ENCODE measurements around the gene C16orf74. TPM values are rescaled to one million over a fixed set of nuclear protein-coding genes. Genes with fewer than 3 reads are reported as not detected.

The C16orf74 gene
- total RNA-seq, 4 donors from 2014 or later: 0.27 to 7.0 TPM; not detected in 2

DNA sequence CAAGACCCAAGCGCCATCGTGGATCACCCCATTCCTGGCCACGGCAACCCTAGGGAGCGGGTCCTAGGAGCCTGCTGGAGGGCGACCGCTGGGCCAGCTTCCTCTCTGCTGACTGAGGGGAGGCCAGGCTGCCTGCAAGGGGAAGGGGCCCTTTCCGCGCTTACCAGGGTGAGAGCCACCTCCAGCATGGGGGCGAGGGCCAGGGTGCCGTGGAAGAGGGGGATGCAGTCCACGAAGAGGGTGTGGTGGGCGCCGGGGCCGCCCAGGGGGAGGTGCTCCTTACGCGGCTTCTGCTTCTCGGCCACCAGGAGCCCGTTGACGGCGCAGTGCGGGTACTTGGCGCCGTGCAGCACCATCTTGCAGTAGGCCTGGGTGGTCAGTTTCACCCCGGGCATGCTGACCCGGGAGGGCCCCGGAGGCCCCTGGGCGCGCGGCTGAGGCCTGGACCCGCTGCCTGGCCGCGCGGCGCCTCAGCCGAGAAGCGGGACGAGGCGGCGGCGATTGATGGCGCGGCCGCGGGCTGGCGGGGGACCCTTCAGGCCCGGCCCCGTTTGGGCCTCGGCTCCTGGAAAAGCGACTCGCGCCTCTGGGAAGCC, 48.1 kb upstream of the C16orf74 start:
- DNase-seq: peak; percentile 24
- intact Hi-C loops (cut with DNase I; ENCODE audit: low total_unique reads): no loop called here
- 1% methylated on average over 33 of the region's 51 CpGs; no CpG with 5 or more reads in 1 of the 2 donors for WGBS, 2 donors (ENCODE audit: low coverage in 1 of 2)
- H3K4me1 ChIP-seq: peaks cover 21 to 32% (median 27%) of the 10 kb centered on the region in 4 donors
- peaks cover 0 to 18% (median 7%) of the 10 kb centered on the region in 4 donors for H3K36me3 ChIP-seq
- H3K9me3 ChIP-seq: no peaks in the 10 kb centered on the region
- no peaks in the 10 kb centered on the region for H3K27me3 ChIP-seq
- peak overlapping the region; percentile 94 to 99 (median 95) for H3K27ac ChIP-seq
- in situ Hi-C loops (cut with MboI; ENCODE audit: low pct_ligation_motif_present in 1 of 4, low pct_unique_long_range_greater_than_20kb in 1 of 4, low sequenced_read_pairs in 3 of 4): no loop called here
- TF ChIP-seq, protein P1, sequence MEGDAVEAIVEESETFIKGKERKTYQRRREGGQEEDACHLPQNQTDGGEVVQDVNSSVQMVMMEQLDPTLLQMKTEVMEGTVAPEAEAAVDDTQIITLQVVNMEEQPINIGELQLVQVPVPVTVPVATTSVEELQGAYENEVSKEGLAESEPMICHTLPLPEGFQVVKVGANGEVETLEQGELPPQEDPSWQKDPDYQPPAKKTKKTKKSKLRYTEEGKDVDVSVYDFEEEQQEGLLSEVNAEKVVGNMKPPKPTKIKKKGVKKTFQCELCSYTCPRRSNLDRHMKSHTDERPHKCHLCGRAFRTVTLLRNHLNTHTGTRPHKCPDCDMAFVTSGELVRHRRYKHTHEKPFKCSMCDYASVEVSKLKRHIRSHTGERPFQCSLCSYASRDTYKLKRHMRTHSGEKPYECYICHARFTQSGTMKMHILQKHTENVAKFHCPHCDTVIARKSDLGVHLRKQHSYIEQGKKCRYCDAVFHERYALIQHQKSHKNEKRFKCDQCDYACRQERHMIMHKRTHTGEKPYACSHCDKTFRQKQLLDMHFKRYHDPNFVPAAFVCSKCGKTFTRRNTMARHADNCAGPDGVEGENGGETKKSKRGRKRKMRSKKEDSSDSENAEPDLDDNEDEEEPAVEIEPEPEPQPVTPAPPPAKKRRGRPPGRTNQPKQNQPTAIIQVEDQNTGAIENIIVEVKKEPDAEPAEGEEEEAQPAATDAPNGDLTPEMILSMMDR (IDR thresholded peaks at IDR 0.05): peak in 1 of 5 experiments; percentile 26
- TF ChIP-seq EP300 (IDR thresholded peaks at IDR 0.05; ENCODE audit: low read depth): no peak
- peak overlapping the region; percentile 94 to 99 (median 98) for H3K4me3 ChIP-seq

DNA sequence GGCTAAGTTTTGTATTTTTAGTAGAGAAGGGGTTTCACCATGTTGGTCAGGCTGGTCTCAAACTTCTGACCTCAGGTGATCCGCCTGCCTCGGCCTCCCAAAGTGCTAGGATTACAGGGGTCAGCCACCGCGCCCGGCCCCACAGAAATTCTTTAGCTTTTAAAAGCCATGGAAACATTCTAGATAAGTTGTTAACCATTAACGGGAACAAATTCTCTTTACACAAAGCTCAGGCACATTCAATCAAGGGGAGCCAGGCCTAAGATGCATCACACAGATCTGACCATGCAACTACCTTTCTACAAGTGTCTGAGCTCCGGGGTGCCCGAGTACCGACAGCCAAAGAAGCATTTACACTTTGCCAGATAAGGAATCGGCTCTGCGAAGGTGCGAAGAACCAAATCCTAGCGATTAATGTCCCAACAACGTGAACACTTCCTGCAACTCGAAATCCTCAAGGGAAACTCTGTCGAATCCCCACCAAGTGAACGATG, 47.4 kb upstream of the C16orf74 start:
- H3K27me3 ChIP-seq: no peaks in the 10 kb centered on the region
- 11 to 16% methylated on average over 7 to 15 of the region's 17 CpGs for WGBS, 2 donors (ENCODE audit: low coverage in 1 of 2)
- intact Hi-C loops (cut with DNase I; ENCODE audit: low total_unique reads) (no loop called here), in situ Hi-C loops (cut with MboI; ENCODE audit: low pct_ligation_motif_present in 1 of 4, low pct_unique_long_range_greater_than_20kb in 1 of 4, low sequenced_read_pairs in 3 of 4) (no loop called here)
- peaks cover 0 to 12% (median 5%) of the 10 kb centered on the region in 4 donors for H3K36me3 ChIP-seq
- H3K4me3 ChIP-seq: peak overlapping the region; percentile 94 to 99 (median 98)
- DNase-seq: no peak
- TF ChIP-seq, protein P1 (IDR thresholded peaks at IDR 0.05): no peak
- TF ChIP-seq POLR2AphosphoS5 (IDR thresholded peaks at IDR 0.05): no peak
- TF ChIP-seq EP300 (IDR thresholded peaks at IDR 0.05; ENCODE audit: low read depth): no peak
- no peak for TF ChIP-seq POLR2A (IDR thresholded peaks at IDR 0.05)
- peak overlapping the region in 3 of 4 donors; percentile 94 to 99 (median 95) for H3K27ac ChIP-seq
- peaks cover 21 to 32% (median 27%) of the 10 kb centered on the region in 4 donors for H3K4me1 ChIP-seq
- H3K9me3 ChIP-seq: no peaks in the 10 kb centered on the region

DNA sequence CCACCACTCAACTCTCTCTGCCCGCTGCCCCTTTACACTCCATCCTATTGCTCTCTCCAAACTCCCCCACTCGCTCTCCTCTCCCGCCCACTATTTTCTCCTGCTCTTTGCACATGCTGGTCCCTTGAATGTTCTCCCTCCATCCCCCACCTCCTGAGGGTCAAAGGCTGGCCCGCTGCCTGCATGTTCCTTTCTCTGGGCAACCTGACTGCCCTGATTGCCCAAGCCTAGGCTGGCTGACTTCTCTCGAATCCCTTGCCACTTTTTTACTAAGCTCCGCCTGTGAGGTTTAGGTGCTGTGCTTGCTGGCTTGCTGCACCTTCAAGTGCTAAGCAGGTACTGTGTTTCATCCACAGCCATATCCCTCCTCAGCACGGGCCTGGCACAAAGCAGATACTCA, 45.7 kb upstream of the C16orf74 start:
- Histone ChIP-seq H3K36me3 (peaks cover 0 to 3% (median 0%) of the 10 kb centered on the region in 4 donors), H3K4me1 (peaks cover 18 to 32% (median 26%) of the 10 kb centered on the region in 4 donors), H3K9me3 (no peaks in the 10 kb centered on the region), H3K4me3 (no peak overlapping the region), H3K27ac (no peak overlapping the region), H3K27me3 (no peaks in the 10 kb centered on the region)
- no peak for DNase-seq
- in situ Hi-C loops (cut with MboI; ENCODE audit: low pct_ligation_motif_present in 1 of 4, low pct_unique_long_range_greater_than_20kb in 1 of 4, low sequenced_read_pairs in 3 of 4) (no loop called here), intact Hi-C loops (cut with DNase I; ENCODE audit: low total_unique reads) (no loop called here)
- TF ChIP-seq, protein P1 (IDR thresholded peaks at IDR 0.05): no peak
- TF ChIP-seq EP300 (IDR thresholded peaks at IDR 0.05; ENCODE audit: low read depth) (no peak), POLR2AphosphoS5 (IDR thresholded peaks at IDR 0.05) (no peak)
- 89 to 94% methylated on average over 4 to 7 of the region's 7 CpGs for WGBS, 2 donors (ENCODE audit: low coverage in 1 of 2)

DNA sequence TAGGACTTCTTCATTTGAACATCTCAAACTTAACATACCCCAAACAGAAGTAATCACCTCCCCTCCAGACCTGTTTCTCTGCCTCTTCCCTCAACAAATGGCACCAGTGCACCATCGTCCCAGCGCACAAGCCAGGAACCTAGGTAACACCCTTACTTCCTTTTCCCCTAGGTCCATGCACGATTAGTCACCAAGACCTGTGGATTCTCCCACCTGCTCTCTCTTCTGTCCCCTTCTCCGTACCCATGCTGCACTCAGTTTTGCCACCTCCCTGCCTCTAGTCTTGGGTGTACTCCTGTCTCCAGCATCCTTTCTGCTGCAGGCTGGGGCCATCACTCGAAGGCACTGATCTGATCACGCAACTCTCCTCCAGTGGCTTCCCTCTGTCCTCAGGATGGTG, 45.3 kb upstream of the C16orf74 start:
- peaks cover 18 to 31% (median 22%) of the 10 kb centered on the region in 4 donors for H3K4me1 ChIP-seq
- H3K9me3 ChIP-seq: no peaks in the 10 kb centered on the region
- DNase-seq: no peak
- peaks cover 0 to 6% (median 0%) of the 10 kb centered on the region in 4 donors for H3K36me3 ChIP-seq
- H3K27ac ChIP-seq: no peak overlapping the region
- TF ChIP-seq EP300 (IDR thresholded peaks at IDR 0.05; ENCODE audit: low read depth): no peak
- no peak for TF ChIP-seq POLR2A (IDR thresholded peaks at IDR 0.05)
- TF ChIP-seq POLR2AphosphoS5 (IDR thresholded peaks at IDR 0.05): no peak
- TF ChIP-seq, protein P1 (IDR thresholded peaks at IDR 0.05): no peak
- 89 to 90% methylated on average over 5 to 6 of the region's 6 CpGs for WGBS, 2 donors (ENCODE audit: low coverage in 1 of 2)
- no peak overlapping the region for H3K4me3 ChIP-seq
- H3K27me3 ChIP-seq: no peaks in the 10 kb centered on the region
- intact Hi-C loops (cut with DNase I; ENCODE audit: low total_unique reads) (no loop called here), in situ Hi-C loops (cut with MboI; ENCODE audit: low pct_ligation_motif_present in 1 of 4, low pct_unique_long_range_greater_than_20kb in 1 of 4, low sequenced_read_pairs in 3 of 4) (no loop called here)

All from transverse colon (tissue), 4 donors.